OCI-LY1 (cell line): ENCODE results near the gene HNRNPM.

Source experiments
- H2AFZ ChIP-seq: fragments of 200-600 bp; sonication (generic), shearing (Covaris generic); 2 replicates; pipeline ENCODE4 v1.6.0; 2014; ENCODE audit warnings: antibody characterized with exemption, mild to moderate bottlenecking, low read length
- H3F3A ChIP-seq: fragments of 200-600 bp; sonication (generic), shearing (Covaris generic); 2 replicates; pipeline ENCODE4 v1.6.0; 2014; ENCODE audit warnings: mild to moderate bottlenecking, antibody characterized with exemption, low read length, moderate library complexity; ENCODE audit not compliant: insufficient read depth
- H3K27ac ChIP-seq: fragments of 200-600 bp; sonication (generic); 2 replicates; pipeline ENCODE4 v1.5.1; 2014; ENCODE audit warnings: low read length, mixed run types, mild to moderate bottlenecking, low read depth; ENCODE audit not compliant: poor library complexity, severe bottlenecking
- H3K27me3 ChIP-seq: fragments of 200-600 bp; sonication (generic); 2 replicates; pipeline ENCODE4 v1.6.0; 2014; ENCODE audit warnings: antibody characterized with exemption, mild to moderate bottlenecking, low read length, moderate library complexity; ENCODE audit not compliant: insufficient read depth
- H3K36me3 ChIP-seq: fragments of 200-600 bp; sonication (generic); 2 replicates; pipeline ENCODE4 v1.6.1; 2014; ENCODE audit warnings: mild to moderate bottlenecking, antibody characterized with exemption, low read length, moderate library complexity, mixed read lengths; ENCODE audit not compliant: insufficient read depth
- H3K4me1 ChIP-seq: fragments of 200-600 bp; sonication (generic); 2 replicates; pipeline ENCODE4 v1.5.1; 2014; ENCODE audit warnings: mild to moderate bottlenecking, low read length, moderate library complexity; ENCODE audit not compliant: insufficient read depth, severe bottlenecking
- H3K4me2 ChIP-seq: fragments of 200-600 bp; sonication (generic), shearing (Covaris generic); 2 replicates; pipeline ENCODE4 v1.6.1; 2014; ENCODE audit warnings: low read length
- H3K4me3 ChIP-seq: fragments of 200-600 bp; sonication (generic); 2 replicates; pipeline ENCODE4 v1.5.1; 2014; ENCODE audit warnings: low read length, low read depth, mild to moderate bottlenecking, mixed read lengths; ENCODE audit not compliant: poor library complexity, severe bottlenecking
- H3K79me2 ChIP-seq: fragments of 200-600 bp; shearing (Covaris generic); 2 replicates; pipeline ENCODE4 v1.6.1; 2016; ENCODE audit warnings: mixed run types, low read length, mixed read lengths; ENCODE audit not compliant: insufficient read depth
- H3K9ac ChIP-seq: fragments of 200-600 bp; sonication (generic), shearing (Covaris generic); 2 replicates; pipeline ENCODE4 v1.6.1; 2014; ENCODE audit warnings: mild to moderate bottlenecking, low read length, mixed read lengths
- H3K9me2 ChIP-seq: fragments of 200-600 bp; sonication (generic), shearing (Covaris generic); 2 replicates; pipeline ENCODE4 v1.6.1; 2014; ENCODE audit warnings: low read depth, mild to moderate bottlenecking, low read length, mixed read lengths
- H3K9me3 ChIP-seq: fragments of 200-600 bp; shearing (Covaris generic); 2 replicates; pipeline ENCODE4 v1.6.1; 2014; ENCODE audit warnings: low read length, mixed read lengths
- H4K20me1 ChIP-seq: fragments of 200-600 bp; sonication (generic), shearing (Covaris generic); 2 replicates; pipeline ENCODE4 v1.6.0; 2016; ENCODE audit warnings: mild to moderate bottlenecking, low read length; ENCODE audit not compliant: insufficient read depth
- EZH2 ChIP-seq: fragments of 200-600 bp; sonication (generic), shearing (Covaris generic); IDR thresholded peaks from 2 replicates; pipeline ENCODE4 v1.8.0; 2017; ENCODE audit warnings: borderline replicate concordance, mixed run types, mild to moderate bottlenecking, antibody characterized with exemption, low read length, moderate library complexity, mixed read lengths
- TF ChIP-seq, protein P1 (sequence below): fragments of 200-600 bp; sonication (generic), shearing (Covaris generic); IDR thresholded peaks from 2 replicates; pipeline ENCODE4 v1.5.1; 2017; ENCODE audit warnings: mild to moderate bottlenecking, antibody characterized with exemption, low read length, moderate library complexity, mixed read lengths

HNRNPM gene

DNA sequence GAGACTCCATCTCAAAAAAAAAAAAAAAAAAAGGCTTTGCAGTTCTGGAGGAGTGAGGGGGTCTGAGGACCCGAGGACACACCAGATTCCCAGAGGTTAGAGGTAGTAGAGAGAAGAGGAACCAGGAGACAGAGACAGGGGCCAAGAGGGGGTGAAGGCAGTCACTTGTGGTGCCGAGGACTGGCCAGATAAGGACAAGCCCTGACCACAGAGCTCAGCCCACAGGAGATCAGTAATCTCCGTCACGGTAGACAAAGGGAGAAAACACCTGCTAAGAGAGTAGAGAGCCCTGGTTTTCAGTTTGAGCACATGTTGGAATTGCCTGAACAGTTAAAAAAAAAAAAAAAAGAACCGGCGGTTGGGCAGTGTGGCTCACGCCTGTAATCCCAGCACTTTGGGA is 59.4 kb downstream of the HNRNPM start:
- no peaks in the 10 kb centered on the region for H4K20me1 ChIP-seq
- no peaks in the 10 kb centered on the region for H3K79me2 ChIP-seq
- no peaks in the 10 kb centered on the region for H3K36me3 ChIP-seq
- H3K9ac ChIP-seq = no peak overlapping the region
- no peaks in the 10 kb centered on the region for H3F3A ChIP-seq
- no peak overlapping the region for H3K27ac ChIP-seq
- no peaks in the 10 kb centered on the region for H3K9me3 ChIP-seq
- H3K4me3 ChIP-seq = no peak overlapping the region
- peaks cover 5% of the 10 kb centered on the region for H3K4me1 ChIP-seq
- TF ChIP-seq EZH2 = no peak
- TF ChIP-seq, protein P1, sequence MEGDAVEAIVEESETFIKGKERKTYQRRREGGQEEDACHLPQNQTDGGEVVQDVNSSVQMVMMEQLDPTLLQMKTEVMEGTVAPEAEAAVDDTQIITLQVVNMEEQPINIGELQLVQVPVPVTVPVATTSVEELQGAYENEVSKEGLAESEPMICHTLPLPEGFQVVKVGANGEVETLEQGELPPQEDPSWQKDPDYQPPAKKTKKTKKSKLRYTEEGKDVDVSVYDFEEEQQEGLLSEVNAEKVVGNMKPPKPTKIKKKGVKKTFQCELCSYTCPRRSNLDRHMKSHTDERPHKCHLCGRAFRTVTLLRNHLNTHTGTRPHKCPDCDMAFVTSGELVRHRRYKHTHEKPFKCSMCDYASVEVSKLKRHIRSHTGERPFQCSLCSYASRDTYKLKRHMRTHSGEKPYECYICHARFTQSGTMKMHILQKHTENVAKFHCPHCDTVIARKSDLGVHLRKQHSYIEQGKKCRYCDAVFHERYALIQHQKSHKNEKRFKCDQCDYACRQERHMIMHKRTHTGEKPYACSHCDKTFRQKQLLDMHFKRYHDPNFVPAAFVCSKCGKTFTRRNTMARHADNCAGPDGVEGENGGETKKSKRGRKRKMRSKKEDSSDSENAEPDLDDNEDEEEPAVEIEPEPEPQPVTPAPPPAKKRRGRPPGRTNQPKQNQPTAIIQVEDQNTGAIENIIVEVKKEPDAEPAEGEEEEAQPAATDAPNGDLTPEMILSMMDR = no peak
- H3K27me3 ChIP-seq = no peaks in the 10 kb centered on the region
- no peak overlapping the region for H2AFZ ChIP-seq
- H3K9me2 ChIP-seq = no peaks in the 10 kb centered on the region
- no peak overlapping the region for H3K4me2 ChIP-seq

DNA sequence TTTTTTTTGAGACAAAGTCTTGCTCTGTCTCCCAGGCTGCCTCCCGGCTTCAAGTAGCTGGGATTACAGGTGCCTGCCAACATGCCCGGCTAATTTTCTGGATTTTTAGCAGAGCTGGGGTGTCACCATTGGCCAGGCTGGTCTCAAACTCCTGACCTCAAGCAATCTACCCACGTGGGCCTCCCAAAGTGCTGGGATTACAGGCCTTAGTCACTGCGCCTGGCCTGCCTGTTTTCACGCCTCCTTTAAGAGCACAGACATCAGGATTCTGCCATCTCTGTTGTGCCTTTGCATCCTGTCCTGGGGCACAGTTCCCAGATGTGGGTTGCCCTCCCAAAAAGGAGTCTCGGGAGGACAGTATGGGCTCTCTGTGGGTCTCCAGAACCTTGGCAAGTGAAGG is 60.1 kb downstream of the HNRNPM start:
- H3F3A ChIP-seq = no peaks in the 10 kb centered on the region
- no peaks in the 10 kb centered on the region for H4K20me1 ChIP-seq
- H3K9ac ChIP-seq = no peak overlapping the region
- no peak overlapping the region for H3K27ac ChIP-seq
- peaks cover 5% of the 10 kb centered on the region for H3K4me1 ChIP-seq
- H3K79me2 ChIP-seq = no peaks in the 10 kb centered on the region
- no peaks in the 10 kb centered on the region for H3K9me3 ChIP-seq
- H3K4me3 ChIP-seq = no peak overlapping the region
- no peaks in the 10 kb centered on the region for H3K9me2 ChIP-seq
- no peaks in the 10 kb centered on the region for H3K27me3 ChIP-seq
- H2AFZ ChIP-seq = no peak overlapping the region
- no peak for TF ChIP-seq EZH2
- TF ChIP-seq, protein P1 = no peak
- H3K36me3 ChIP-seq = no peaks in the 10 kb centered on the region
- no peak overlapping the region for H3K4me2 ChIP-seq

DNA sequence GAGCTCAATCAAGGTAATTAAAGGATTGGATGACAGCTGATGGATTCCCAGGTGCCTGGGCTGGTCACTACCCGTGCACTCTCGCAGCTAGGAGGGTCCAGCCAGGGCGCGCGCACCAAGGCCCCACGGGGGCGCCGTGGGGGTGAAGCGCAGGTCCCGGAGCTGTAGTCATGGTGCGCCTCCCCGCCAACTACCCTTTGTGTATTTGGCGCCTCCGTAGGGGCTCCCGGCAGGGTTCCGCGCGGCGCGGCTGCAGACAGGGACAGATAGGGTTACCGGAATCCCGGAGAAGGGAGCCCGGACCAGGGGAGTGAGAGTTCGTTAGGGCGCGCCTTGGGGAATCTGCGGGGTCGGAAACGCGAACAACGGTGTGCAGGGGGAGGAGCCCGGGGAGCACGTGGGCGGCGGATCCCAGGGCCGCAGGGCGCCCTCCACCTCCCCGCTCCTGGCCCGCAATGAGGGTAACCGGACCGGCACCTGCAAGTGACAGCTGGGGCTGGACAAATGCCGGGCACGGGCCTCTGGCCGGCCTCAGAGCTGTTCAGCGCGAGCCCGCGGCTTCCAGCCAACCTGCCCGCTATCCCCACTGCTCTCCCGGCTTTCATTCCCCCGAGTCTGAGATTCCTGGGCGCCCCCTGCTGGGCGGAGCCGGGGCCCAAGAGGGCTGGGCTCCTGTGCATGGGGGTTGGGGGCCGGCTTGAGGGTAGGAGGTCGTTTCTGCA is 61.1 kb downstream of the HNRNPM start:
- no peaks in the 10 kb centered on the region for H3K9me3 ChIP-seq
- TF ChIP-seq, protein P1 = peak; percentile 94
- TF ChIP-seq EZH2 = no peak
- peak overlapping the region; percentile 64 for H3K4me3 ChIP-seq
- no peaks in the 10 kb centered on the region for H3F3A ChIP-seq
- peak overlapping the region; percentile 98 for H3K4me2 ChIP-seq
- no peaks in the 10 kb centered on the region for H3K9me2 ChIP-seq
- no peaks in the 10 kb centered on the region for H3K27me3 ChIP-seq
- H2AFZ ChIP-seq = peak overlapping the region; percentile 88; the same call in 1 of the 2 replicates
- H3K79me2 ChIP-seq = no peaks in the 10 kb centered on the region
- H3K27ac ChIP-seq = no peak overlapping the region
- H3K9ac ChIP-seq = peak overlapping the region; percentile 54
- peaks cover 5% of the 10 kb centered on the region for H3K4me1 ChIP-seq
- no peaks in the 10 kb centered on the region for H3K36me3 ChIP-seq
- no peaks in the 10 kb centered on the region for H4K20me1 ChIP-seq
